Esophagus muscularis mucosa (tissue), 4 donors: Measurements from ENCODE around the gene SULF2. TPM values are rescaled to one million over a fixed set of nuclear protein-coding genes. Genes with fewer than 3 reads are reported as not detected.
A peak's percentile ranks its signal among the peaks of the same experiment; 100 is the strongest.

ENCODE experiments used
- DNase-seq: peaks from one replicate; pipeline ENCODE4 v3.0.0-alpha.2; 2017; ENCODE audit errors: extremely low spot score
- H3K27ac ChIP-seq, 4 donors: fragments of 200-600 bp; sonication (generic); replicated peaks in 1 of 4; 1 replicate in 3 of 4; 2 replicates in 1 of 4; pipeline ENCODE4 v1.5.1; 2016 to 2019; ENCODE audit warnings: mild to moderate bottlenecking in 1 of 4
- H3K27me3 ChIP-seq, 4 donors: fragments of 200-600 bp; sonication (generic); one replicate each; pipeline versions ENCODE4 v1.5.1 to v1.6.0; 2016 to 2019
- H3K36me3 ChIP-seq, 4 donors: fragments of 200-600 bp; sonication (generic); one replicate each; pipeline ENCODE4 v1.5.1; 2016 to 2019
- H3K4me1 ChIP-seq, 4 donors: fragments of 200-600 bp; sonication (generic); one replicate each; pipeline ENCODE4 v1.5.1; 2016 to 2019
- H3K4me3 ChIP-seq, 4 donors: fragments of 200-600 bp; sonication (generic); 1 replicate in 2 of 4; 2 replicates in 2 of 4; pipeline ENCODE4 v1.5.1; 2016 to 2019; ENCODE audit warnings: mild to moderate bottlenecking in 4 of 4, moderate library complexity in 1 of 4
- H3K9me3 ChIP-seq, 4 donors: fragments of 200-600 bp; sonication (generic); 1 replicate in 3 of 4; 2 replicates in 1 of 4; pipeline ENCODE4 v1.5.1; 2016 to 2019
- EP300 ChIP-seq: sonication (generic); formaldehyde crosslinking; IDR thresholded peaks from one replicate; pipeline ENCODE4 v1.6.1; 2017; ENCODE audit warnings: antibody characterized with exemption
- POLR2A ChIP-seq: fragments of 450-650 bp; IDR thresholded peaks from one replicate; pipeline ENCODE4 v1.6.1; 2017; ENCODE audit warnings: antibody characterized with exemption, moderate library complexity, mild to moderate bottlenecking, low read depth
- POLR2AphosphoS5 ChIP-seq, 2 donors: sonication (generic); formaldehyde crosslinking; IDR thresholded peaks; one replicate each; pipeline ENCODE4 v1.6.1; 2017; ENCODE audit warnings: antibody characterized with exemption in 2 of 2
- WGBS: methylation state at CpG from one replicate; pipeline ENCODE4 v1.1.5; 2018; 5-methylcytosine and 5-hydroxymethylcytosine counted together
- intact Hi-C: fragments of 100-400 bp; cut with DNase I; formaldehyde crosslinking; loops from one replicate; pipeline ENCODE4 v1.15.1; 2023
- small RNA-seq, 3 donors: library from RNA; depleted of rRNA; stranded (forward); fragments of <200 nt; gene quantifications; one replicate each; pipeline ENCODE3, GENCODE V24; 2016
- total RNA-seq, 4 donors: library from RNA; depleted of rRNA; stranded (reverse); fragments of >200 nt; gene quantifications; one replicate each; pipeline versions ENCODE4 v1.1.0 to v1.2.1, GENCODE V29; 2016
- TF ChIP-seq, protein P1 (sequence below), 3 experiments: fragments of 200-600 bp in 2 of 3; fragments of 450-650 bp in 1 of 3; sonication (generic) in 2 of 3; IDR thresholded peaks; one replicate each; pipeline ENCODE4 v1.5.1; 2017 to 2019; ENCODE audit warnings: antibody characterized with exemption in 3 of 3, mild to moderate bottlenecking in 2 of 3, moderate library complexity in 1 of 3

Gene SULF2
- total RNA-seq, 4 donors from 2014 or later, result 78.7 to 243 (median 138) TPM

DNA sequence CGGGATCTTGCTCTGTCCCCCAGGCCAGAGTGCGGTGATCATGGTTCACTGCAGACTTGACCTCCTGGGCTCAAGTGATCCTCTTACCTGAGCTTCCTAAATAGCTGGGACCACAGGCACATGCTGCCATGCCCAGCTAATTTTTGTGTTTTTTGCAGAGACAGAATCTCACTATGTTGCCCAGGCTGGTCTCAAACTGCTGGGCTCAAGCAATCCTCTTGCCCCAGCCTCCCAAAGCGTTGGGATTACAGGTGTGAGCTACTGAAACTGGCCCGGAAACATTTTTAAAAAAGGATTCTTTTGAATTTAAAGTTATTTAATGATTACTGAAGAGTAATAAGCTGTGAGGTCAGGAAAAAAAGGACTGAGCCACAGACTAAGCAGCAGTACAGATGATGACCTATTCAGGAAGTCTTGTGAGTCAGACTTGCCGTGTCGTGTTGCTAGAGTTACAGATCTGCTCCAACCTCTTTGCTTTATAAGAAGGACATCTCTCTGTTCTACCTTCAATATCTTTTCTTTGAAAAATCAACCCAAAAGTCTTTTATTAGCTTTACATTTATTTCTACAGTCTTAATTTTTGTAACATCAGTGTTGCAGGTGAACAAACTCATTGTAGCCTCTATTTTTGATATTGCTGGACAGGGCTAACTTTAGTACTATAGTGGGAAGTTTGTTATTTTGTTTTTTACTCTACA is 174.9 kb downstream of the SULF2 start:
- TF ChIP-seq EP300 (no peak), POLR2AphosphoS5 (IDR thresholded peaks at IDR 0.05) (peak in 1 of 2 donors; percentile 54)
- Histone ChIP-seq H3K27me3 (no peaks in the 10 kb centered on the region), H3K9me3 (no peaks in the 10 kb centered on the region), H3K4me1 (peaks cover 15 to 30% (median 22%) of the 10 kb centered on the region in 4 donors), H3K4me3 (no peak overlapping the region), H3K27ac (peak overlapping the region in 2 of 4 donors; percentile 8 to 29), H3K36me3 (no peaks in the 10 kb centered on the region)
- intact Hi-C loops, result loop anchor here (10.0 kb wide), 1 partner anchor 106 kb away; the partner anchor contains the start of gene NCOA3
- WGBS, result 59% methylated on average over 6 of the region's 6 CpGs
- DNase-seq, result no peak

DNA sequence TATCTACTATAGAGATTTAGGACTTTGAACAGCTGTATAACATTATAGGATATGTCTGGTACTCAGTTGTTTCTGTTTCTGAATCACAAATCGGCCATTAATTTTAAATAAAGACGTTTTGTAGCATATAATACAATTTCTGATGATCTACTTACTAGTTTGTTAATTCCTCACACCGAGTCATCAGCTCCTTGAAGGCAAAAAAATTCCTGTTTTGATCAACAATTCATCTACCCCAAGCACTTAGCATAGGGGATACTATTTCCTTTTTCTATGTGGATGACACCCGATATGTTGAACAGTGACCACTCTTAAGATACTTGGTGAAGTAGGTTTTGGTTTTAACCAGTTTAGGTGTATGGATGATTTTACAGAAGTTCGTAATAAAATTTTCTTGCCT is 176.3 kb downstream of the SULF2 start:
- Histone ChIP-seq H3K4me3 (no peak overlapping the region), H3K27ac (no peak overlapping the region), H3K27me3 (no peaks in the 10 kb centered on the region), H3K4me1 (peaks cover 15 to 22% (median 20%) of the 10 kb centered on the region in 4 donors), H3K9me3 (no peaks in the 10 kb centered on the region), H3K36me3 (no peaks in the 10 kb centered on the region)
- no peak for DNase-seq
- TF ChIP-seq POLR2A (no peak), POLR2AphosphoS5 (IDR thresholded peaks at IDR 0.05) (no peak), EP300 (no peak)
- TF ChIP-seq, protein P1, sequence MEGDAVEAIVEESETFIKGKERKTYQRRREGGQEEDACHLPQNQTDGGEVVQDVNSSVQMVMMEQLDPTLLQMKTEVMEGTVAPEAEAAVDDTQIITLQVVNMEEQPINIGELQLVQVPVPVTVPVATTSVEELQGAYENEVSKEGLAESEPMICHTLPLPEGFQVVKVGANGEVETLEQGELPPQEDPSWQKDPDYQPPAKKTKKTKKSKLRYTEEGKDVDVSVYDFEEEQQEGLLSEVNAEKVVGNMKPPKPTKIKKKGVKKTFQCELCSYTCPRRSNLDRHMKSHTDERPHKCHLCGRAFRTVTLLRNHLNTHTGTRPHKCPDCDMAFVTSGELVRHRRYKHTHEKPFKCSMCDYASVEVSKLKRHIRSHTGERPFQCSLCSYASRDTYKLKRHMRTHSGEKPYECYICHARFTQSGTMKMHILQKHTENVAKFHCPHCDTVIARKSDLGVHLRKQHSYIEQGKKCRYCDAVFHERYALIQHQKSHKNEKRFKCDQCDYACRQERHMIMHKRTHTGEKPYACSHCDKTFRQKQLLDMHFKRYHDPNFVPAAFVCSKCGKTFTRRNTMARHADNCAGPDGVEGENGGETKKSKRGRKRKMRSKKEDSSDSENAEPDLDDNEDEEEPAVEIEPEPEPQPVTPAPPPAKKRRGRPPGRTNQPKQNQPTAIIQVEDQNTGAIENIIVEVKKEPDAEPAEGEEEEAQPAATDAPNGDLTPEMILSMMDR (IDR thresholded peaks at IDR 0.05), result no peak
- intact Hi-C loops, result no loop called here
- 85% methylated on average over 5 of the region's 5 CpGs for WGBS

Small RNA genes within 50 kb of the gene (small RNA-seq; reads per million reads assigned to genes)
- gene RNU7-173P, result 0 reads per million in 3 donors
